GM12878 (cell line): Measurements from ENCODE around the gene ZNF350. TPM values are rescaled to one million over a fixed set of nuclear protein-coding genes. Genes with fewer than 3 reads are reported as not detected.

Source experiments
- ATAC-seq: fragments of 200-7000 bp; cut with Tn5 transposase; 3 replicates; pipeline ENCODE4 v1.9.1; 2020; ENCODE audit warnings: mild to moderate bottlenecking, moderate library complexity
- BruUV-seq: library from RNA; stranded (reverse); fragments of 400-500 nt; replicated peaks from 2 replicates; lab custom pipeline; 2021; lab: Mats Ljungman, UMichigan
- CTCF ChIA-PET: fragments of 300-600 bp; sonication (Branson Sonifier 250); formaldehyde crosslinking; extraction: SDS; loops from one replicate; lab custom pipeline; 2021; ENCODE audit warnings: inconsistent platforms; lab: Yijun Ruan, JAX
- POLR2A ChIA-PET: fragments of 350-600 bp; formaldehyde crosslinking; extraction: SDS; loops from one replicate; lab custom pipeline; 2021; ENCODE audit warnings: inconsistent platforms; lab: Charles Lee
- RAD21 ChIA-PET: fragments of 300-600 bp; sonication (Branson Sonifier 250); formaldehyde crosslinking; loops from one replicate; lab custom pipeline; 2023; ENCODE audit warnings: antibody characterized with exemption; ENCODE audit not compliant: unreplicated experiment; lab: Charles Lee
- SMC1A ChIA-PET: fragments of 300-600 bp; sonication (Branson Sonifier 250); formaldehyde crosslinking; loops from one replicate; lab custom pipeline; 2023; ENCODE audit not compliant: unreplicated experiment, uncharacterized antibody; lab: Charles Lee
- DNase-seq: peaks from one replicate; pipeline ENCODE4 v3.0.0-alpha.2; 2011; ENCODE audit warnings: low read depth, low spot score
- FAIRE-seq: peaks from 3 replicates; lab custom pipeline; 2011; peaks lifted over from hg19 to GRCh38; lab: Jason Lieb, UNC
- H2AFZ ChIP-seq: 2 replicates; pipeline ENCODE4 v1.6.0; 2011; ENCODE audit warnings: low read depth, low read length, control low read depth; ENCODE audit not compliant: control insufficient read depth
- H3K27ac ChIP-seq: 2 replicates; pipeline ENCODE4 v1.5.1; 2011; ENCODE audit warnings: control low read depth; ENCODE audit not compliant: control insufficient read depth, insufficient read depth
- H3K27me3 ChIP-seq, 2 experiments: replicated peaks in 1 of 2; 2 replicates each; pipeline versions ENCODE4 v1.6.0 to v1.6.1; 2011; ENCODE audit warnings: low read length in 1 of 2; ENCODE audit not compliant: control insufficient read depth in 2 of 2, insufficient read depth in 2 of 2
- H3K36me3 ChIP-seq, 2 experiments: 2 replicates each; pipeline ENCODE4 v1.5.1; 2011; ENCODE audit warnings: low read length in 1 of 2; ENCODE audit not compliant: control insufficient read depth in 2 of 2, insufficient read depth in 2 of 2
- H3K4me1 ChIP-seq: 2 replicates; pipeline ENCODE4 v1.6.1; 2011; ENCODE audit warnings: mild to moderate bottlenecking, low read length, moderate library complexity, mixed read lengths; ENCODE audit not compliant: control insufficient read depth, insufficient read depth
- H3K4me2 ChIP-seq: 2 replicates; pipeline ENCODE4 v1.6.0; 2011; ENCODE audit warnings: control low read depth; ENCODE audit not compliant: control insufficient read depth, insufficient read depth
- H3K4me3 ChIP-seq: fragments of 200-600 bp; sonication (generic); 2 replicates; pipeline ENCODE4 v1.5.1; 2016
- H3K79me2 ChIP-seq: 2 replicates; pipeline ENCODE4 v1.6.0; 2011; ENCODE audit warnings: low read length; ENCODE audit not compliant: control insufficient read depth, insufficient read depth
- H3K9ac ChIP-seq: 2 replicates; pipeline ENCODE4 v1.8.0; 2011; ENCODE audit warnings: low read length, control low read depth, mixed read lengths; ENCODE audit not compliant: control insufficient read depth, insufficient read depth
- H3K9me3 ChIP-seq: replicated peaks from 3 replicates; pipeline ENCODE4 v1.5.1; 2011; ENCODE audit warnings: mild to moderate bottlenecking, low read length; ENCODE audit not compliant: control insufficient read depth, insufficient read depth
- H4K20me1 ChIP-seq: 2 replicates; pipeline ENCODE4 v1.6.0; 2011; ENCODE audit not compliant: control insufficient read depth, insufficient read depth
- BRCA1 ChIP-seq: IDR thresholded peaks from 2 replicates; pipeline ENCODE4 v1.6.1; 2011; ENCODE audit warnings: low read depth, low read length, improper control_type of control experiment
- CBX5 ChIP-seq: sonication (generic); IDR thresholded peaks from 2 replicates; pipeline ENCODE4 v1.6.1; 2016; ENCODE audit warnings: low read depth, moderate library complexity, mild to moderate bottlenecking, inconsistent platforms
- EP300 ChIP-seq, 2 experiments: fragments of 150-350 bp in 1 of 2; IDR thresholded peaks; 2 replicates each; pipeline ENCODE4 v1.6.1; 2011 to 2012; ENCODE audit warnings: low read depth in 2 of 2, low read length in 2 of 2, borderline replicate concordance in 1 of 2, improper control_type of control experiment in 1 of 2, inconsistent platforms in 1 of 2; ENCODE audit not compliant: control insufficient read depth in 1 of 2
- KLF5 ChIP-seq: fragments of 450-650 bp; IDR thresholded peaks from 2 replicates; pipeline ENCODE4 v1.6.1; 2014; ENCODE audit warnings: mild to moderate bottlenecking; ENCODE audit not compliant: partially characterized antibody
- POLR2AphosphoS5 ChIP-seq: IDR thresholded peaks from 2 replicates; pipeline ENCODE4 v1.6.1; 2011; ENCODE audit warnings: mild to moderate bottlenecking, low read length, inconsistent platforms
- ZNF274 ChIP-seq: IDR thresholded peaks from one replicate; pipeline ENCODE4 v1.8.0; 2011; ENCODE audit not compliant: insufficient read length, insufficient read depth
- ZSCAN29 ChIP-seq: fragments of 450-650 bp; IDR thresholded peaks from 2 replicates; pipeline ENCODE4 v1.6.1; 2017; ENCODE audit warnings: mild to moderate bottlenecking, moderate library complexity
- WGBS: methylation state at CpG from one replicate; pipeline ENCODE4 v1.1.6; 2016; ENCODE audit warnings: low lambda C conversion rate; ENCODE audit not compliant: insufficient replicate concordance, insufficient coverage; ENCODE audit errors: missing lambda C conversion rate; 5-methylcytosine and 5-hydroxymethylcytosine counted together
- in situ Hi-C: fragments of 300-500 bp; cut with MboI; formaldehyde crosslinking; loops from 9 replicates; pipeline ENCODE4 v1.14.3; 2018; ENCODE audit warnings: mixed read lengths
- intact Hi-C: fragments of 100-400 bp; cut with micrococcal nuclease; formaldehyde crosslinking; loops from one replicate; pipeline ENCODE4 v1.14.2; 2022; ENCODE audit not compliant: unreplicated experiment
- polyA plus RNA-seq, 11 experiments: library from polyadenylated mRNA; depleted of rRNA in 4 of 11; unstranded in 6 of 11; stranded (reverse) in 5 of 11; fragments of >200 nt; fragmentation: Nextera tagmentation in 4 of 11; fragmentation: Illumina TruSeq in 1 of 11; extraction: Ambion mirVana in 4 of 11; extraction: Trizol in 1 of 11; gene quantifications; 1 replicate in 1 of 11; 2 replicates in 10 of 11; pipeline versions ENCODE4 v1.2.1 to v1.2.3, GENCODE V29; 2011 to 2016; ENCODE audit warnings: inconsistent platforms in 2 of 11, missing spikeins in 2 of 11, low read depth in 1 of 11
- total RNA-seq, 4 experiments: library from RNA; depleted of rRNA in 3 of 4; stranded (reverse); fragments of >200 nt in 3 of 4; fragmentation: Illumina TruSeq in 1 of 4; extraction: Trizol in 1 of 4; gene quantifications; 2 replicates each; pipeline versions ENCODE4 v1.2.1 to v1.2.3, GENCODE V29; 2013 to 2021

The ZNF350 gene
- total and polyA plus RNA-seq, 10 of the 15 experiments (the other 5 are each of a cell fraction or from before 2014, with no cell fraction given): 6.4 to 11.8 (median 10.0) TPM

- H3K79me2 ChIP-seq: no peaks in the 10 kb centered on the region
- POLR2A ChIA-PET: no interaction called here
- 91% methylated on average over 7 of the region's 7 CpGs for WGBS
- no peak for FAIRE-seq
- no peak overlapping the region for H2AFZ ChIP-seq
- RAD21 ChIA-PET: no interaction called here
- H4K20me1 ChIP-seq: no peaks in the 10 kb centered on the region
- SMC1A ChIA-PET: no interaction called here
- ATAC-seq: no peak
- in situ Hi-C loops (no loop called here), intact Hi-C loops (no loop called here)
- H3K4me1 ChIP-seq: no peaks in the 10 kb centered on the region
- CTCF ChIA-PET: interaction anchor here (1.5 kb wide), 1 partner anchor 165 kb away, joined by 4 read pairs; no protein-coding TSS in a partner anchor
- no peak overlapping the region for H3K4me2 ChIP-seq
- peaks cover 3 to 27% of the 10 kb centered on the region in 2 experiments; a peak in 3 of 4 replicates for H3K36me3 ChIP-seq
- no TSS peak for BruUV-seq
- H3K27ac ChIP-seq: no peak overlapping the region
- H3K9ac ChIP-seq: no peak overlapping the region
- peaks cover 44% of the 10 kb centered on the region for H3K9me3 ChIP-seq
- H3K27me3 ChIP-seq: no peaks in the 10 kb centered on the region
- no peak for DNase-seq
- H3K4me3 ChIP-seq: no peak overlapping the region
- TF ChIP-seq BRCA1 (no peak), CBX5 (peak; percentile 78; the same call in 1 of the 2 replicates), EP300 (IDR thresholded peaks at IDR 0.05; ENCODE audit: borderline replicate concordance in 1 of 2, control insufficient read depth in 1 of 2, low read depth in 2 of 2, low read length in 2 of 2) (no peak), ZSCAN29 (no peak), ZNF274 (no peak), KLF5 (peak; percentile 63)
Observed at GRCh38 chr19:51944798-51945552, 41.7 kb downstream of the ZNF350 start.

- no peaks in the 10 kb centered on the region for H4K20me1 ChIP-seq
- no peak for FAIRE-seq
- no peak overlapping the region for H3K27ac ChIP-seq
- TF ChIP-seq POLR2AphosphoS5: no peak
- TF ChIP-seq, all 136 proteins: peak for 0
- SMC1A ChIA-PET: no interaction called here
- no peak overlapping the region for H3K4me2 ChIP-seq
- no TSS peak for BruUV-seq
- no peak overlapping the region for H3K9ac ChIP-seq
- intact Hi-C loops (no loop called here), in situ Hi-C loops (no loop called here)
- peaks cover 35% of the 10 kb centered on the region for H3K9me3 ChIP-seq
- no peaks in the 10 kb centered on the region for H3K79me2 ChIP-seq
- ATAC-seq: no peak
- H2AFZ ChIP-seq: no peak overlapping the region
- DNase-seq: no peak
- RAD21 ChIA-PET: no interaction called here
- H3K27me3 ChIP-seq: no peaks in the 10 kb centered on the region
- WGBS: 91% methylated on average over 2 of the region's 2 CpGs
- POLR2A ChIA-PET: no interaction called here
- CTCF ChIA-PET: no interaction called here
- no peak overlapping the region for H3K4me3 ChIP-seq
- no peaks in the 10 kb centered on the region for H3K4me1 ChIP-seq
- H3K36me3 ChIP-seq: peaks cover 5 to 28% of the 10 kb centered on the region in 2 experiments
Observed at GRCh38 chr19:51938936-51939335, 47.7 kb downstream of the ZNF350 start.
